Activated CD4-positive, CD25-positive, alpha-beta regulatory T cell (primary cell): ENCODE results near the gene EMP2.
"Not testable (repeated sequence)": the region's sequence is repeated elsewhere in the genome, so short reads cannot be mapped to it uniquely, and the experiment has no call there.

Experiments used
- DNase-seq, 4 experiments: peaks; one replicate each; lab custom pipeline; 2025; lab: John Stamatoyannopoulos, UW

Gene EMP2

GRCh38 chr16:10579965-10580882 lies at the start of gene EMP2:
Gene EMP2, minus strand, starts transcription at chr16:10580598. Its CDS starts 32,981 bp downstream, at chr16:10547617.
- DNase-seq, result no peak

- no peak for DNase-seq
These were observed 49.2 kb upstream of the EMP2 start for GRCh38 chr16:10629592-10629963.

- no peak for DNase-seq
These were observed 45.4 kb upstream of the EMP2 start for GRCh38 chr16:10625595-10626357.

- no peak for DNase-seq
These were observed 44.1 kb upstream of the EMP2 start for GRCh38 chr16:10624527-10624926.

GRCh38 chr16:10623059-10623458 lies 42.7 kb upstream of the EMP2 start:
- no peak for DNase-seq

GRCh38 chr16:10622036-10622921 lies 41.9 kb upstream of the EMP2 start:
- DNase-seq, result no peak

- not testable (repeated sequence) for DNase-seq
These were observed 41.0 kb upstream of the EMP2 start for GRCh38 chr16:10621216-10621949.

- no peak for DNase-seq
These were observed 39.7 kb upstream of the EMP2 start for GRCh38 chr16:10620120-10620519.

GRCh38 chr16:10619271-10619849 lies 39.0 kb upstream of the EMP2 start:
- no peak for DNase-seq

GRCh38 chr16:10618710-10619209 lies 38.4 kb upstream of the EMP2 start:
- DNase-seq, result no peak

- DNase-seq, result no peak
These were observed 37.4 kb upstream of the EMP2 start for GRCh38 chr16:10617662-10618420.

GRCh38 chr16:10616756-10617640 lies 36.6 kb upstream of the EMP2 start:
- no peak for DNase-seq

GRCh38 chr16:10616419-10616755 lies 36.0 kb upstream of the EMP2 start:
- no peak for DNase-seq

GRCh38 chr16:10614685-10615084 lies 34.3 kb upstream of the EMP2 start:
- DNase-seq, result no peak

- DNase-seq, result no peak
These were observed 33.5 kb upstream of the EMP2 start for GRCh38 chr16:10613785-10614485.

- DNase-seq, result no peak
These were observed 32.3 kb upstream of the EMP2 start for GRCh38 chr16:10612649-10613179.

GRCh38 chr16:10611825-10612342 lies 31.5 kb upstream of the EMP2 start:
- DNase-seq, result no peak
